Sigmoid colon (tissue), 7 donors: ENCODE results near the gene CEMIP. TPM values are rescaled to one million over a fixed set of nuclear protein-coding genes. Genes with fewer than 3 reads are reported as not detected.

Experiments
- DNase-seq: peaks from one replicate; pipeline ENCODE4 v3.0.0-alpha.2; 2019
- H3K27ac ChIP-seq, 4 donors: fragments of 200-600 bp; sonication (generic); one replicate each; pipeline ENCODE4 v1.5.1; 2016 to 2019; ENCODE audit warnings: mild to moderate bottlenecking in 1 of 4
- H3K27me3 ChIP-seq, 3 donors: fragments of 200-600 bp; sonication (generic); one replicate each; pipeline ENCODE4 v1.5.1; 2019; ENCODE audit warnings: mild to moderate bottlenecking in 1 of 3
- H3K36me3 ChIP-seq, 4 donors: fragments of 200-600 bp; sonication (generic); one replicate each; pipeline ENCODE4 v1.5.1; 2016 to 2019
- H3K4me1 ChIP-seq, 4 donors: fragments of 200-600 bp; sonication (generic); one replicate each; pipeline ENCODE4 v1.5.1; 2017 to 2019
- H3K4me3 ChIP-seq, 4 donors: fragments of 200-600 bp; sonication (generic); one replicate each; pipeline ENCODE4 v1.5.1; 2017 to 2019; ENCODE audit warnings: mild to moderate bottlenecking in 2 of 4, moderate library complexity in 1 of 4
- H3K9me3 ChIP-seq, 4 donors: fragments of 200-600 bp in 3 of 4; sonication (generic) in 3 of 4; one replicate each; pipeline versions ENCODE4 v1.5.1 to v1.6.1; 2013 to 2019
- EP300 ChIP-seq, 4 donors: sonication (generic); formaldehyde crosslinking; IDR thresholded peaks; one replicate each; pipeline ENCODE4 v1.6.1; 2017; ENCODE audit warnings: antibody characterized with exemption in 4 of 4
- POLR2A ChIP-seq, 2 donors: fragments of 450-650 bp; IDR thresholded peaks; one replicate each; pipeline ENCODE4 v1.6.1; 2016; ENCODE audit warnings: antibody characterized with exemption in 2 of 2, mild to moderate bottlenecking in 2 of 2, moderate library complexity in 2 of 2
- POLR2AphosphoS5 ChIP-seq, 4 donors: sonication (generic); formaldehyde crosslinking; IDR thresholded peaks; one replicate each; pipeline ENCODE4 v1.6.1; 2017; ENCODE audit warnings: antibody characterized with exemption in 4 of 4
- WGBS, 2 donors: extraction: QIAGEN DNeasy Blood & Tissue Kit; methylation state at CpG; one replicate each; pipeline ENCODE4 v1.1.7; 2013; 5-methylcytosine and 5-hydroxymethylcytosine counted together
- intact Hi-C: fragments of 100-400 bp; cut with DNase I; formaldehyde crosslinking; loops from one replicate; pipeline ENCODE4 v1.15.1; 2023
- polyA plus RNA-seq, 3 donors: library from polyadenylated mRNA; stranded (reverse); fragments of 200-250 nt; gene quantifications; one replicate each; pipeline ENCODE4 v1.2.3, GENCODE V29; 2013
- total RNA-seq, 4 donors: library from RNA; depleted of rRNA; stranded (reverse); fragments of >200 nt; gene quantifications; one replicate each; pipeline ENCODE4 v1.1.0, GENCODE V29; 2016
- TF ChIP-seq, protein P1 (sequence below), 4 experiments: fragments of 450-650 bp in 3 of 4; fragments of 200-600 bp in 1 of 4; IDR thresholded peaks; one replicate each; pipeline ENCODE4 v1.5.1; 2016 to 2019; ENCODE audit warnings: antibody characterized with exemption in 4 of 4, mild to moderate bottlenecking in 3 of 4, moderate library complexity in 2 of 4
- donor health status: healthy with polysubstance abuse.
- donor health status: Bipolar disorder and iron deficiency.
- donor health status: healthy.

CEMIP gene
- total and polyA plus RNA-seq, 7 donors = under 0.01 to 2.1 (median under 0.01) TPM; not detected in 2

DNA sequence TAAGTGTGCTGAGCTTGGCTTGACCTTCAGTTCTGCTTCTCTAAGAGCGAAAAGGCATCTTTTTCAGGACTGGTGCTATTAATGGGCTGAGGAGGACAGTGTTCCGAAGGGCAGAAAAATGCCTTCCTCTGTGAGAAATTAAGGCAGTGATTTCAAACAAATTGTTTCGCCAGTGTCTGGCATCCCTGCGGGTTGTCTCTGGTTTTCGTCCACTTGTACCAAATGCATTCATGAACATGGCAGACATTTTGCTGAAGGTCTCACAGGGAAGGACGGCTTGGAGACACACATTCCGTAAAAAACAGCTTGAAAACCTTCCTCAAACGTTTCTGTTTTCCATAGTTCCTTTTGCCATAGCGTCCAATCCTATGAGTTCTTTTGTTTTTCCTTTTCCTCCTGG, 57.1 kb downstream of the CEMIP start:
- TF ChIP-seq POLR2A (IDR thresholded peaks at IDR 0.05) (no peak), EP300 (IDR thresholded peaks at IDR 0.05) (no peak), POLR2AphosphoS5 (IDR thresholded peaks at IDR 0.05) (peak in 3 of 4 donors; percentile 30 to 77 (median 55))
- TF ChIP-seq, protein P1, sequence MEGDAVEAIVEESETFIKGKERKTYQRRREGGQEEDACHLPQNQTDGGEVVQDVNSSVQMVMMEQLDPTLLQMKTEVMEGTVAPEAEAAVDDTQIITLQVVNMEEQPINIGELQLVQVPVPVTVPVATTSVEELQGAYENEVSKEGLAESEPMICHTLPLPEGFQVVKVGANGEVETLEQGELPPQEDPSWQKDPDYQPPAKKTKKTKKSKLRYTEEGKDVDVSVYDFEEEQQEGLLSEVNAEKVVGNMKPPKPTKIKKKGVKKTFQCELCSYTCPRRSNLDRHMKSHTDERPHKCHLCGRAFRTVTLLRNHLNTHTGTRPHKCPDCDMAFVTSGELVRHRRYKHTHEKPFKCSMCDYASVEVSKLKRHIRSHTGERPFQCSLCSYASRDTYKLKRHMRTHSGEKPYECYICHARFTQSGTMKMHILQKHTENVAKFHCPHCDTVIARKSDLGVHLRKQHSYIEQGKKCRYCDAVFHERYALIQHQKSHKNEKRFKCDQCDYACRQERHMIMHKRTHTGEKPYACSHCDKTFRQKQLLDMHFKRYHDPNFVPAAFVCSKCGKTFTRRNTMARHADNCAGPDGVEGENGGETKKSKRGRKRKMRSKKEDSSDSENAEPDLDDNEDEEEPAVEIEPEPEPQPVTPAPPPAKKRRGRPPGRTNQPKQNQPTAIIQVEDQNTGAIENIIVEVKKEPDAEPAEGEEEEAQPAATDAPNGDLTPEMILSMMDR (IDR thresholded peaks at IDR 0.05) = no peak
- no peak overlapping the region for H3K4me3 ChIP-seq
- no peaks in the 10 kb centered on the region for H3K27me3 ChIP-seq
- intact Hi-C loops = no loop called here
- H3K9me3 ChIP-seq = no peaks in the 10 kb centered on the region
- WGBS, 2 donors = 86 to 92% methylated on average over 9 of the region's 9 CpGs
- H3K36me3 ChIP-seq = no peaks in the 10 kb centered on the region
- H3K4me1 ChIP-seq = peaks cover 0 to 56% (median 11%) of the 10 kb centered on the region in 4 donors
- DNase-seq = no peak
- H3K27ac ChIP-seq = peak overlapping the region in 3 of 4 donors; percentile 33 to 56 (median 50)

DNA sequence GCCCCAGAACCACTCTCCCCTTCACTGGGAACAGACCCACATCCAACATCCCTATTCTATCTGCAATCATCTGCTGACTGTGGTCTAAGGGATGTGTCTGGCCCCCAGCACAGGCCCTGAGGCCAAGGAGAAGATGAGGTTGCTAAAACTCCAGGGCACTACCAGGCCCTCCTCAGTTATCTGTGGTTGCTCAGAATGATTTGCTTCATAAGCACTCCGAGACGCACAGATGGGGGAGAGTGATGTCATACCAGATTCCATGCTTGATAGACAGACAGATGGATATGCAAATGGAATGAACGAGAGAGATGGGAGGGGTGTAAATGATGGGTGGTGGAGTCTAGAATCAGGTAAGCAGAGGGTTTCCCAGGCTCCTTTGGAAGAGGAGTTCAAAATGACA, 57.8 kb downstream of the CEMIP start:
- Histone ChIP-seq H3K4me3 (no peak overlapping the region), H3K27ac (peak overlapping the region in 1 of 4 donors; percentile 56), H3K36me3 (no peaks in the 10 kb centered on the region), H3K27me3 (no peaks in the 10 kb centered on the region), H3K4me1 (peaks cover 0 to 49% (median 9%) of the 10 kb centered on the region in 4 donors), H3K9me3 (no peaks in the 10 kb centered on the region)
- 89 to 95% methylated on average over 3 of the region's 3 CpGs for WGBS, 2 donors
- no peak for TF ChIP-seq POLR2AphosphoS5 (IDR thresholded peaks at IDR 0.05)
- no peak for TF ChIP-seq POLR2A (IDR thresholded peaks at IDR 0.05)
- no peak for TF ChIP-seq EP300 (IDR thresholded peaks at IDR 0.05)
- TF ChIP-seq, protein P1 (IDR thresholded peaks at IDR 0.05) = no peak
- no peak for DNase-seq
- intact Hi-C loops = no loop called here

DNA sequence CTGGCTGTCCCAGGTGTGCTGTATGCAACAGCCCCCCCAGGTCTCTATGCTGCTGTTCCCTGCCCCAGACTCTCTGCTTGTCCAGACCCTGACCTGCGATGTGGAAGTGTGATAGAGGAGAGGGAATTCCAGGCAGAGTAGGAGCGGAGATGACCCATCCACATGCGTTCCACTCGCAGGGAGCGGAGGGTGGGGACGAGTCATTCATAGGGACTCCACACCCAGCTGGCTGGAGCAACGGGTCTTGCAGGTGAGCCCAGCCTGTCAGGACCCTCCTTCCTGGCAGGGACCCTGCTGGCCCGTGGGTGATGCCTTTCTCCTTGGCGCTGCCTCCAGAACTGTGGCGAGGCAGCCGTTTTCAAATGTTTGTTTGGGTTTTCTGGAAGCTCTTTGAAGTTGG, 58.8 kb downstream of the CEMIP start:
- no peak for TF ChIP-seq POLR2A (IDR thresholded peaks at IDR 0.05)
- TF ChIP-seq, protein P1 (IDR thresholded peaks at IDR 0.05) = no peak
- no peak for TF ChIP-seq POLR2AphosphoS5 (IDR thresholded peaks at IDR 0.05)
- no peak for TF ChIP-seq EP300 (IDR thresholded peaks at IDR 0.05)
- H3K27ac ChIP-seq = no peak overlapping the region
- no peaks in the 10 kb centered on the region for H3K36me3 ChIP-seq
- H3K4me1 ChIP-seq = peaks cover 0 to 42% (median 9%) of the 10 kb centered on the region in 4 donors
- no peak overlapping the region for H3K4me3 ChIP-seq
- DNase-seq = no peak
- no peaks in the 10 kb centered on the region for H3K9me3 ChIP-seq
- intact Hi-C loops = no loop called here
- 89% methylated on average over 11 of the region's 11 CpGs for WGBS, 2 donors
- no peaks in the 10 kb centered on the region for H3K27me3 ChIP-seq

DNA sequence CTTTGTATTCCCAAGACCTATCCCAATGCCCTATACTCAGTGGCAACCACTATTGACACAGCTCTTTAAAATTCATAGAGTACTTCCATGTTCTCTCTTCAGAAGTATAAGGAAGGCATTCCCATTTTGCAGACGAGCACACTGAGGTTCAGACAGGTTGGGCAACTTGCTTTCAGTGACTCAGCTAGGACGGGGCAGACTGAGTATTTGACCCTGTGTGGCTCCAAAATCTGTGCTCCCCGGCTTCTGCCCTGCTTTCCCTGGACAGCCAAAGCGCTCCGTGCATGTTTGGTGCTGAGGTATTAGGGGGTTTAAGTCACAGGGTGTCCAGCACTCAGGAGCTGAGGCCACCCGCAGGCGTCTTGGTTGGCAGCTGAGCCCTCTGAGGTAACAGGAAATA, 59.5 kb downstream of the CEMIP start:
- intact Hi-C loops = no loop called here
- Histone ChIP-seq H3K36me3 (no peaks in the 10 kb centered on the region), H3K4me1 (peaks cover 0 to 42% (median 9%) of the 10 kb centered on the region in 4 donors), H3K4me3 (no peak overlapping the region), H3K27me3 (no peaks in the 10 kb centered on the region), H3K27ac (no peak overlapping the region), H3K9me3 (no peaks in the 10 kb centered on the region)
- DNase-seq = no peak
- no peak for TF ChIP-seq EP300 (IDR thresholded peaks at IDR 0.05)
- TF ChIP-seq POLR2A (IDR thresholded peaks at IDR 0.05) = no peak
- no peak for TF ChIP-seq POLR2AphosphoS5 (IDR thresholded peaks at IDR 0.05)
- TF ChIP-seq, protein P1 (IDR thresholded peaks at IDR 0.05) = no peak
- 88 to 90% methylated on average over 7 of the region's 7 CpGs for WGBS, 2 donors

DNA sequence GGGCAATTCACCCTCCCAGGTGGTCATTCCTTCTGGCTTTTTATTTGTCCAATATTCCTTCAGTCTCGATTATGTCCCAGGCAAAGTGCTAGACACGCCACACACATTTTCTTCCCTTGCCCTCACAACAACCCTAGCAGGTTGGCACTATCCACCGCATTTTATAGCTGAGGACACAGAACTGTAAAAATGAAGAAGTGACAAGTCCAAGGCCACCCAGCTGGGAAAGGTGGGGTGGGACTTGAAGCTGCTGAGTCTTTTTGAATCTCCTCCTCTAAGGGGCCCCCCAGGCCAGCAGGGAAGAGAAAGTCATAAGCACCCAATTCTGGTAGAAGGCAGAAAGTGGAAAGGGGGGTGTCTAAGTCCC, 60.6 kb downstream of the CEMIP start:
- Histone ChIP-seq H3K36me3 (no peaks in the 10 kb centered on the region), H3K4me3 (no peak overlapping the region), H3K4me1 (peaks cover 0 to 45% (median 13%) of the 10 kb centered on the region in 4 donors), H3K27me3 (no peaks in the 10 kb centered on the region), H3K9me3 (no peaks in the 10 kb centered on the region), H3K27ac (peak overlapping the region in 1 of 4 donors; percentile 51)
- TF ChIP-seq POLR2A (IDR thresholded peaks at IDR 0.05) (no peak), POLR2AphosphoS5 (IDR thresholded peaks at IDR 0.05) (no peak), EP300 (IDR thresholded peaks at IDR 0.05) (no peak)
- TF ChIP-seq, protein P1 (IDR thresholded peaks at IDR 0.05) = no peak
- intact Hi-C loops = no loop called here
- 18 to 57% methylated on average over 3 of the region's 3 CpGs for WGBS, 2 donors
- no peak for DNase-seq
